Measurements from ENCODE around the gene EFCC1.
A peak's percentile ranks its signal among the peaks of the same experiment; 100 is the strongest.
"Not testable (repeated sequence)": the region's sequence is repeated elsewhere in the genome, so short reads cannot be mapped to it uniquely, and the experiment has no call there.

Gene EFCC1

DNA sequence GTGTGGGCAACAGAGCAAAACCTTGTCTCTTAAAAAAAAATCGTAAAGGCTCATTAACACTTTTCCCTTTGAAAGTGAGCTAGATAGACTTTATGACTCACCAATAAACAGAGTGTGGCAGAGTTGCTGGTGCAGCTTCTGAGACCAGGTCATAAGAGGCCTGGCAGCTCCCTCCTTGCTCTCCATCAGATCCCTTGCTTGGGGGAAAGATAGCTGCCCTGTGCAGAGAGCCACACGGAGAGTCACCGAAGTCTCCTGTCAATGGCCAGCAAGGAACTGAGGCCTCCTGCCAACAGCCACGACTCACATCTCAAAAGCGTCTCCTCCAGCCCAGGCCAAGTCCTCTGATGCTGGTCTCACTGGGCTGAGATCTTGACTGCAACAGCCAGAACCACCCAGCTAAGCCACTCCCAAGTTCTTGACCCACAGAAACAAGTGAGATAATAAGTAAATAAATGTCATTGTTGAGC, 50.8 kb downstream of the EFCC1 start:
- DNase-seq: no peak

DNA sequence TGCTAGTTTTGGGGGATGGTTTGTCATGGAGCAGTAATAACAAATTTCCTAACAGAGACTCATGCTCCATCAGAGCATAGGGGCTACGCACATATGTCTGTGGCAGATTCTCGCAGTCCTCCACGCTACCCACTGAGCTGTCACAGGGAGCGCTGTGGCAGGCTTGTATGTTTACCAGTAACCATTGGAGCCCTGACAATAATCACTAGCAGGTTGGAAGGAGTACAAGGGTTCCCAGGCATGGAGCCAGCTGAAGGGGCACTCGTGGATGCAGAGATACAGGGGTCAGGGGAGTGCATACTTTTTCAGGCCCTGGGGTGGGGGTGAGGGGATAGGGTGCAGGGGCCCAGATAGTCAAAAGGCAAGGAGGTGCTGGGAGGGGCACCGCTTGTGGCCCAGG, 51.6 kb downstream of the EFCC1 start:
- DNase-seq: no peak

DNA sequence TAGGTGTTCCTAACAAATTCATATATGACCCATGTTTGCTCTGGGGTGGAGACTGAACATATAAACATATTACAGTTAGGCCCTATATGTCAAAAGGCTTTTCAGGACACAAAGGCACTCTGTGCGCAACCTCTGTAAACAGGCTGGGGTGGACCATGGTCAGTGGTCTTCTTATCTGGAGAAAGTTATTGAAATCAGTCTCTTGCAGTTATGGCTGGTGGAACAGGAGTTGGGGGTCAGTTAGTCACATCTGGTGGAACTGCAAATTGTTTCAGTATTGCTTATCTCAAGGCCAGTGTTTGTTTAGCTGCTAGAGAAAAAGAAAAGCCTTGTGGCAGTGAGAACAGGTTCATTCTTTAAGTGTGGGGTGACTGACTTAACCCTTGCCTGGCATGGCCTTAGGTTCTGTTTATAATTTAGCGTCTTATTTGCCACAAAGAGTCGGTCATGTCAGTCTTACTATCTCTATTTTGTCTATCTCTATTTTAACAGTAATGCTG, 53.6 kb downstream of the EFCC1 start:
- no peak for DNase-seq

DNA sequence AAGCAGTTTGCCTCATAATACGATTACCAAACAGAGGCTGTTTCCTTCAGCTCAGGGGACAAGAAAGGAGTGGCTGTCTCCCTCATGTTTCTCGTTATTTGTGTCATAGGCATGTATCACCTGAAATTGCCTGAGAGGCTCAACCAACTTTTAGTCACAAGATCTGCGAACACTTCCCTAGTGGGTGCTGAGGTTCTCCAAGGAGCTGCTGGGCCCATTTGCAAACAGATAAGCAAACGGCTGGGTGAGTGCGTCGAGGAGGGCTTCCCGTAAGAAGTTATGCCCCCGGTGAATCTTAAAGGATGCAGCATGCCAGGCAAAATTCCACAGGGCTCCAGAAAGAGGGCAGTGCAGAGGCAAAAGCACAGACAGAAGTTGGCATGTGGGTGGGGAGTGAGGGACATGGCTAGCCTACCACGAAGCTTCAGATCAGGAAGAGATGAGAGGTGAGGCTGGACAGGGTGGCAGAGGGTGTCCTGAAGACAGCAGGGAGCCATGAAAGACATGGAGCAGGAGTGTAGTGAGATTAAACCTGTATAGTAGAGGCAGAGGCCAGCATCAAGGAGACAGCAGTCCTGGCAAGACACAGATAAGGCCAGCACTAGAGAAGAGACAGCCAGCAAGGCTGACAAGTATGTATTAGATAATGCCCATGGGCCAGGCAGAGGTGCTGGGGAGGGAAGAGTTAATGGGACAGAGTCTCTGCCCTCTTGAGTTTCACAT, 55.5 kb downstream of the EFCC1 start:
- DNase-seq: no peak

DNA sequence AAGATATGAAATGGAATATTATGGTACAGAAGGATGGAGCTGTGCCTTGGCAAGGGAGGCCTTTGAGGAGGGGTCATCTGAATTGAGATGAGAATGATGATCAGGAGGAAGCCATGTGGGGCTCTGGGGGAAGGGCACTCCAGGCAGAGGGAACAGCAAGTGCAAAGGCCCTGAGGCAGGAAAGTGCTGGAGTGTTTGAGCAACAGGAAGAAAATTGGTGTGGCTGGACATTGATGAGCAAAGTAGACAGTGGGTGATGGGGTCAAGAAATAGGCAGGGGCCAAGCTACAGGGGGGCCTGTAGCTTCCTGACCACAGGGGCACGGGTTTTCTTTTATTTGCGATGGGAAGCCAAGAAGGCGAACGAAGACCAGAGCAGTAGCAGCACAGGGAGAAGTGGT, 56.1 kb downstream of the EFCC1 start:
- no peak for DNase-seq

DNA sequence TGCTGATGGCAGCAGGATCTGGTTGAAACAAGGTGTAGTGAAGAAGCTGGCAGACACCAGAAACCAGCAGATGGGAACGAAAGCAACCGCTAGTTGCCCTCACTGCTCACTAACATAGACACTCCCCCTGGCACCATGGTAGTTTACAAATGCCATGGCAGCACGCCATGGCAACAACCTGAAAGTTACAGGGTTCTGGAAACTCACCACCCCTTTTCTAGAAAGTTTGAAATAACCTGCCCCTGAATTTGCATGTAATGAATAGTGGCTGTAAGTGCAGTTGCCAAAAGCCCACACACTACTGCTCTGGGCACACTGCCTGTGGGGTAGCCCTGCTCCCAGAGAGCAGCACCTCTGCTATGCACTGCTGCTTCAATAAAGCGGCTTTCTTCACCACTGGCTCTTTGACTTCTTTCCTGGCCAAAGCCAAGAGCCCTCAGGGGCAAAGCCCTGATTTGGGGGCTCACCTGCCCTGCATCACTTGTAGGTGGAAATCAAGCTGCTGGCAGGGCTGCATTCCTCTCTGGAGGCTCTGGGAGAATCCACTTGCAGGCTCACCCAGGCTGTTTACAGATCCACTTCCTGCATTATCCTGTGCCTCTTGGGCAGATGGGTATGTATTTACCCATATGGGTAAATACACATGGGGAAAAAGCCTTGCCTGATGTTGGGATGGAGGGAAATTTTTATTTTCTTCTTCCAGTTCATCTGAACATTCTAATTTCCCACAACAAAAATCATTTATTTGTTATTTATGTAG, 57.5 kb downstream of the EFCC1 start:
- DNase-seq: peak in 25 of 56 donors; percentile 4 to 69 (median 23)

DNA sequence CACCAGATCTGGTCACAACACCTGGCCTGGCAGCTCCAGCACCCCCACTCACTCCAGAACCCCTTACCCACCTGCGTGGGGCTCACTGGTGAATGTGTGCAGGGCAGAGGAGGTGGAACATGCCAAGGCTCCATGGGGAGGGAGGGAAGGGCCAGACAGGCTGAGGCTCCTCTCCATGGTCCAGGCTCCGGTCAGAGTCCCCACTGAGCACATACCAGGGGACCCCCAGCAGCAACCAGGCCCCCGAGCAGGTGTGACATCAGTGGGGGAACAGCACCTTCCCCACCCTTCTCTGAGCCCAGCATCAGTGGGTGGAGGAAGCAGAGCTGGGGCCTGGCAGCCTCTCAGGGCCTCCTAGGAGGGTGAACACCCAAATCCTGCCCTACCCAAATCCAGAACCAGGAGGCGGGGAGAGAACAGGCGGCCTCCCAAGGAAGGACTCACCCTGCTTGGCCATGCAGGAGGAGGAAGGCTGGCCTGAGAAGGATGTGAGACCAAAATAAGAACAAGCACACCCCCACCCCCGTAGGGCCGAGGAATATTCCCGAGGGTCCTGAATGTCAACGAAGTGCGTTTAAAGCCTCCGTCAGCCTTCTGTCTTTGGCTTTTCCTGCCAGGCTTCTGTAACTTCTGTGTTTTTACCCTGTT, 58.3 kb downstream of the EFCC1 start:
- DNase-seq: no peak

DNA sequence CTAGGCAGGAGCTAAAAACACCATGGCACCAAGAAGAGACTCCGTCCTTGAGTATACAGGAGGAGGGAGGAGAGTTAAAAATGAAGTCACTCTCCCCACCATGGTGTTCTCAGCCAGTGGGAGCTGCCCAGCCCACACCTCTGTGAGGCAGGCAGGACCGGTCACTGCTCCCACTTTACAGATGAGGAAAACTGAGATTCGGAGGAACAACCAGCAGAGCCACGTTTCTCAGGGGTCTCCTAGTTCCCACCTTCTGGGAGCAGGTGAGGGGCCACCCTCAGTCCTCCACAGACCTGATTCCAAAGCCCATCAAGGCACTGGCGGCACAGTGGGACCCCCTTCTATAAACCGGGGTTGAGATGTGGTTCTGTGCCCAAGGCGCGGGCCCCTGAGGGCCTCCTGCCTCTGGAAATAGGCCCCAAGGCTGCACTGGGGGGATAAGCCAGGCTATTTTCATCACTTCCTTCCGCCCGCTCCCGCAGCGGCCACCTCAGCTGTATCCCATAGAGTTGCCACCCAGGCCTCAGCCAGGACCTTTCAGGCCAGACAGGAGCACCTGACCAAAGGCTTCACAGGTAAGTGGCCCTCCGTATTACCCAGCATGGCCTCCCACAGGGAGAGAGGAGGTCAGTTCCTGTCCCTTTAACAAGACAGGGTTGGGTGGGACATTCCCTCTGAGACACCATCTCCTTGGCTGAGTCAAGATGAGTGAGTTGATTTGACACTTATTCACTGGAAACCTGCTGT, 59.3 kb downstream of the EFCC1 start, which contains the start of gene GP9:
TSS of gene GP9 (plus strand) at position 504 of the 747 bp plus-strand sequence. CDS start 961 bp downstream, outside the sequence.
- no peak for DNase-seq

DNA sequence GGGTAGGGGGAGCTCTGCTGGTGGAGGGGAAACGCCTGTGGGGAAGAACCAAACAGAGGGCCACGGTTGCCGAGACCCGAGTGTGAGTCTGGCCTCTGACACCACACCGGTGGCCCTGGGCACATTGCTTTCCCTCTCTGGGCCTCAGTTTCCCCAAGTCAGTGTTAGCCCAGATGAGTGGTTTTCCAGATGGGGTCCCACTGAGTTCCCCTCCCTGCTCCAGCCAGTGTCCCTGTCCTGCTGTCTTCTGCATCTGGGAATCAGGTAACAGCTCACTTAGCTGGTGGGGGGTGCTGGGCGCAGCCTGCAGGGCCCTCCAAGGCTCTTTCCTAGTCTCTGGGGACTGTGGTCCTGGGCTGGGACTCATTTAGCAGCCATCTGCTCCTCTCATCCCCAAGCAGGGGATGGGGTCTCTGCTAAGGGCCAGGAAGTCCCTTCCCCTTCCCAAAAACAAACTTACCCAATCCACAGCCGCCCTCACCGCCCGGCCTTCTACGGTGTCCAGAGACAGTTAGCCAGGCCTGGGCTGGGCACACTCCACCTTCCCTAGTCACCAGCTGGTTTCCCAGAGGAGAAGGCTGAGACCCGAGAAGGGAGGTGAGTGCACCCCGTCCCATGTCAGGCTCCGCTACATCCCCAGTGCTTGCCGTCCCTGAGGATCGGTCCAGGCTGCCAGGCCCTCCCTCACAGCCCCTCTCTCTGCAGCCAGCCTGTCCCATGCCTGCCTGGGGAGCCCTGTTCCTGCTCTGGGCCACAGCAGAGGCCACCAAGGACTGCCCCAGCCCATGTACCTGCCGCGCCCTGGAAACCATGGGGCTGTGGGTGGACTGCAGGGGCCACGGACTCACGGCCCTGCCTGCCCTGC, 60.2 kb downstream of the EFCC1 start:
- no peak for DNase-seq

DNA sequence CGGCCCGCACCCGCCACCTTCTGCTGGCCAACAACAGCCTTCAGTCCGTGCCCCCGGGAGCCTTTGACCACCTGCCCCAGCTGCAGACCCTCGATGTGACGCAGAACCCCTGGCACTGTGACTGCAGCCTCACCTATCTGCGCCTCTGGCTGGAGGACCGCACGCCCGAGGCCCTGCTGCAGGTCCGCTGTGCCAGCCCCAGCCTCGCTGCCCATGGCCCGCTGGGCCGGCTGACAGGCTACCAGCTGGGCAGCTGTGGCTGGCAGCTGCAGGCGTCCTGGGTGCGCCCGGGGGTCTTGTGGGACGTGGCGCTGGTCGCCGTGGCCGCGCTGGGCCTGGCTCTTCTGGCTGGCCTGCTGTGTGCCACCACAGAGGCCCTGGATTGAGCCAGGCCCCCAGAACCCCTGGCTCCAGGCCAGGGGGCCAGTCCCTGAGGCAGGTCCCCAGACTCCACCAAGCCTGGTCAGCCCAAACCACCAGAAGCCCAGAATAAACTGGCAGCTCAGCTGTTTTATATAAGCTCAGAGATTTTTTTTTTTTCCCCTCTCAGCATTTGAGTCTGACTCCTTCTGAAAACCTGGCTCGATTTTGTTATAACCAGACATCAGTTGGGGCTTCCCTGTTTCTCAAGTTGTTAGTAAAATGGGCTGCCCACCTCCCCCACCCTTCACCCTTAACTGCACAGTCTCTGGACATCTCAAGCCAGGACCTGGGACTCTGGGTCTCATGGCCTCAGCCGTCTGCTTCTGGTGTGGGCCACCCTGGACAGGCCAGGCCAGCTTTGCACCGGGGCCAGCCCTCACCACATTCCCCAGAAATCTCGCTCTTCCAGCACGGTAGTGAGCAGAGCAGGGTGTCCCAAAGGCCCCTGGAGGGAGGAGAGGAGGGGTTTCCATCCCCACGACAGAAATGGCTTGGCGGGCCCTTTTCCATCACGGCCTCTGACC, 61.1 kb downstream of the EFCC1 start:
- DNase-seq: no peak

DNA sequence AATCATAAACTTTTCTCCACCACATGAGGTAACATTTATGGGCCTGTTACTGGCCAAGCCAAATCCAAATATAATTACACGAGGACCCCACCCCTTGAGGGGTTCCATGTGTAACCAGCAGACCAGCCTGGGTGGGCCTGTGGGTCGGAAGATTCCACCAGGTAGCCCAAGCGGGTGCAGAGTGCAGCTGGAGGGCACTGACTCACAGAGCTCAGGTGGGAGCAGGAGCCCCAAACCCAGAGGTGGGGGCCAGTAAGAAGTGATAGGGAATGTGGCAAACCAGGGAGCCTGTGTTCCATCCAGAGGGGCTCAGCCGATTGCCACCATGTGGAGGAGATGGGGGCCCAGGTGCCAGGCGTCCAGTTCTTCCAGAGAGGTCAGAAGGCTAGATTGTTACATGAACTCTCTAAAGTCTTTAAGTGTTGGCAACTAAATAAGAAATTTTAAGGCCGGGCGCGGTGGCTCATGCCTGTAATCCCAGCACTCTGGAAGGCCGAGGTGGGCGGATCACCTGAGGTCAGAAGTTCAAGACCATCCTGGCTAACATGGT, 62.1 kb downstream of the EFCC1 start:
- DNase-seq: no peak

DNA sequence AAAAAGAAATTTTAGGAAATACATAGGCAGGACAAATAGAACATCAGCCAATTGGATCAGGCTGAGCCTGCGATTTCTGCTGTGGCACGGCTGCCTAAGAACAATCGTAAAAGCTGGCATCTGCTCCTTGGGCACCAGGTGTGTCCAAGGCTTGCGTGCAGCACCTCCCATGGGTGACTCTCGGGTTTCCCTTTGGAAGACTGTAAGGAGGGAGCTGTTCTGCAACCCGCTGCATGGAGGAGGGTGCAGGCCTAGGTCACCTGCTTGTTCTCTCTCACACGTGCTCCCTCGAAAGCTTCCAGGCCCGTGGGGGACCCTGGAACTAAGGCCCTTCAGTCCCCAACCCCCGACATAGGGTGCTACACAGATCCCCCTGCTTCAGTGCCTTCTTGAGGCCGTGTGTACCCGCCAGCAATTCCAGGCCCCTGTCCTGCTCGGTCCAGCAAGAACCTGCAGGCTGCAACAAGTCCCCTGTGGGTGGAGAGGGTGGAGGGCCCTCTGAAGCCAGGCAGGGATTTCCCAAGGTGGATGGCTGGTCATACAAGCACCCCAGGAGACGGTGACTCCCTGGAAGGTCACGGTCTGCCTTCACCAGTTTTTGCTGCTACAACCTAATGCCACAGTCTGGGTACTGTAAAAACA, 62.9 kb downstream of the EFCC1 start:
- no peak for DNase-seq

DNA sequence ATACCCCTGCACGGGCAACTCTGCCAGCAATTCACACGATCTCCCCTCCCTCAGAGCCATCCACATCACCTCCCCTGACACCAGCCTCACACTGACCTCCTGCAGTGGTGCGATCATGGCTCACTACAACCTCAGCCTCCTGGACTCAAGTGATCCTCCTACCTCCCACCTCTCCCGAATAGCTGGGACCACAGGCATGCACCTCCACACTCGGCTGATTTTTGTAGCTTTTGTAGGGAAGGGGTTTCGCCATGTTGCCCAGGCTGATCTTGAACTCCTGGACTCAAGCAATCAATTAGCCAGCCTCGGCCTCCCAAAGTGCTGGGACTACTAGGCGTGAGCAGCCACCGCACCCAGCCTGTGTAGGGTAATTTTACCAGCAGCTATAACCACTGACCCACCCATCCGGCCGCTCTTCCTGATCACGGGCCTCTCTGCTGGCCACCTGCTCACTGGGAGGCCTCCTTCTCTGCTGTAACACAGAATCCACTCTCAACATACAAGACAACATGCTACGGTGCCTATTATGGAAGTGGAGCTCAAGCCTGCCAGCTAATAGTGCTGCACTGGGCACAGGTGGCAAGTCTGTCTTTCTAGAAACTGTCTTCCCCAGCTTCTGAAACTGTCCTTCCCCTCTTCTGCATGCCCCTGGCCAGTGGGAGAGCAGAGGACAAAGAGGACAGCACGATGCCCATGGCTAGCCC, 64.1 kb downstream of the EFCC1 start:
- no peak for DNase-seq

DNA sequence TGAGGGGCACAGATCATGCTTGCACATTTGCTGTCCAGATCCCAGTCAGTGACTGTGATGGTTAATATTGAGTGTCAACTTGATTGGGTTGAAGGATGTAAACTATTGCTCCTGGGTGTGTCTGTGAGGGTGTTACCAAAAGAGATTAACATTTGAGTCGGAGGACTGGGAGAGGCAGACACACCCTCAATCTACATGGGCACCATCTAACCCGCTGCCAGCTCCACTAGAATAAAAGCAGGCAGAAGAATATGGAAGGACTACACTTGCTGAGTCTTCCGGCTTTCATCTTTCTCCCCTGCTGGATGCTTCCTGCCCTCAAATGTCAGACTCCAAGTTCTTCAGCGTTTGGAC, 64.6 kb downstream of the EFCC1 start:
- no peak for DNase-seq

DNA sequence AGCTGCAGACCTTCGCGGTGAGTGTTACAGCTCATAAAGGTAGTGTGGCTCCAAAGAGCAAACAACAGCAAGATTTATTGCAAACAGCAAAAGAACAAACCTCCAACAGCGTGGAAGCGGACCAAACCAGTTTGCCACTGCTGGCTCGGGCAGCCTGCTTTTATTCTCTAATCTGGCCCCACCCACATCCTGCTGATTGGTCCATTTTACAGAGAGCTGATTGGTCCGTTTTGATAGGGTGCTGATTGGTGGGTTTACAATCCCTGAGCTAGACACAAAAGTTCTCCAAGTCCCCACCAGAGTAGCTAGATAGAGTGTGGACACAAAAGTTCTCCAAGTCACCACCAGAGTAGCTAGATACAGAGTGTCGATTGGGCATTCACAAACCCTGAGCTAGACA, 66.6 kb downstream of the EFCC1 start:
- DNase-seq: not testable (repeated sequence)

DNA sequence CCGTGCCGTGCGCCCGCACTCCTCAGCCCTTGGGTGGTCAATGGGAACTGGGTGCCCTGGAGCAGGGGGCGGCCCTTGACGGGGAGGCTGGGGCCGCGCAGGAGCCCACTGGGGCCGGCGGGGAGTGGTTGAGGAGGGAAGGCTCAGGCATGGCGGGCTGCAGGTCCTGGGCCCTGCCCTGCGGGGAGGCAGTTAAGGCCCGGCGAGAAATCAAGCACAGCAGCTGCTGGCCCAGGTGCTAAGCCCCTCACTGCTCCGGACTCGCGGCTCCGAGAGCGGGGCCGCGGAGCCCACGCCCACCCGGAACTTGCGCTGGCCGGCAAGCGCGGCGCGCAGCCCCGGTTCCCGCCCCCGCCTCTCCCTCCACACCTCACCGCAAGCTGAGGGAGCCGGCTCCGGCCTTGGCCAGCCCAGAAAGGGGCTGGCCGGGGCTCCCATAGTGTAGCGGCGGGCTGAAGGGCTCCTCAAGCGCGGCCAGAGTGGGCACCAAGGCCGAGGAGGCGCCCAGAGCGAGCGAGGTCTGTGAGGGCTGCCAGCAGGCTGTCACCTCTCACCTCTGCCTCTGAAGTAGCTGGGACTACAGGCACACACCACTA, 67.3 kb downstream of the EFCC1 start:
- no peak for DNase-seq

All from amygdala (tissue), 56 donors.